GM21367 (cell line): ENCODE results near the gene MON1B.
"Not testable (repeated sequence)": the region's sequence is repeated elsewhere in the genome, so short reads cannot be mapped to it uniquely, and the experiment has no call there.

Source experiments
- ATAC-seq: cut with Tn5 transposase; IDR thresholded peaks from one replicate; pipeline ENCODE4 v1.9.1; 2021; ENCODE audit not compliant: unreplicated experiment

The MON1B gene

DNA sequence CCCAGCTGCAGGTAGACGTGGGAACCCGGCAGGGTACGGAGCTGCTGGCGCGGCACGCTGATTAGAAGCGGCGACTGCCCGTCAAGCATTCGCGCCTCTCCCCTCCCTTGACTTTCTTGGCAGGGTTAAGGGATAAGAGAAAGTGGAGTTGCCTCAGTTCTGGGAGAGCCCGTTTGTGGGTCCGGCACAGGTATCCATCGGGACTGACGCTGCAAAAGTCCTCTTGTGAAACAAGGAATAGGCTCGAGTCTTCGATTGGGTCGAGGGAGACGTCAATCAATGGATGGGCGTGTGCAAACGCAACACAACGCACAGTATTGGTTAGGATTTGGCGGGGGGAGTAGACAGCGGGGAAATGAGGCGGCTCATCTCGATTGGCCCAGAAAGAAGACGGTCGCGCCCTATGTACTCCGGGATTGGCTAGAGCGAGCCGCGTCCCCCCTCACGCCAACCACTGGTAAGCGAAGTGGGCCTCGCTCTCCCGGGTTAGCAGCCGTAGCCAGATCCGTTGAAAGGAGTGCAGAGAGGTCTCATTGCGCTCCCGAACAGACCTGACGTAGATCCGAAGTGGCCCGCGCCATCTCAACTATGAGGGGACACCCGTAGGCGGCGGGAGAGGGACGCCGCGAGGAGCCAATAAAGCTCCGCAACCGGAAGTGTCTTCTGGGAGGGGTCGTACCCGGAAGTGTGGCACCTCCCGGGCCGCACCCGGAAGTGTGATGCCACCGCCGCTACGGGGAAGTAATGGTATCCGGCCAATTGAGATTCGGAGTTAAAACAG is at the start of gene MON1B:
Gene MON1B, plus strand, starts transcription at position 713 of the 781 bp plus-strand sequence. CDS start 296 bp downstream, outside the sequence.
- ATAC-seq = peak; percentile 96

- no peak for ATAC-seq
These were observed 47.6 kb upstream of the MON1B start for GRCh38 chr16:77143364-77143763.

DNA sequence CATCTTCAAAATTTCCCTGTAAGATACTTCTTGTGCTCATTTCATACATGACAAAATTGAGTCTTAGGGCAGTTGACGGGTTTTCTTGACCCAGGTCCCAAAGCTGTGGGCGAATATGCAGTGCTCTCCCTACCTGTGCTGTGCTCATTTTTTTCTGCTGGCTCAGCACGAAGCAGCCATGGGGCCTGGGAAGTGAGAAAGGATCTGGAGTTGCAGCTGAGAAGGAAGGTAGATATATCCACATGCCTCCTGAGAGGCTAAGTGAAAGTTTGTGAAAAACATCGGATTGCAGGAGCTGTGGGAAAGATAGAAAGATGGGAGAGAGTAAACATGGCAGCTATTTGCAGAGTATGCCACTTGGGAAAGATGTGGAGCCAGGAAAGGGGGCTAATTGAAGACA is 42.9 kb upstream of the MON1B start:
- ATAC-seq = no peak

- ATAC-seq = no peak
These were observed 33.5 kb upstream of the MON1B start for GRCh38 chr16:77157346-77158058.

DNA sequence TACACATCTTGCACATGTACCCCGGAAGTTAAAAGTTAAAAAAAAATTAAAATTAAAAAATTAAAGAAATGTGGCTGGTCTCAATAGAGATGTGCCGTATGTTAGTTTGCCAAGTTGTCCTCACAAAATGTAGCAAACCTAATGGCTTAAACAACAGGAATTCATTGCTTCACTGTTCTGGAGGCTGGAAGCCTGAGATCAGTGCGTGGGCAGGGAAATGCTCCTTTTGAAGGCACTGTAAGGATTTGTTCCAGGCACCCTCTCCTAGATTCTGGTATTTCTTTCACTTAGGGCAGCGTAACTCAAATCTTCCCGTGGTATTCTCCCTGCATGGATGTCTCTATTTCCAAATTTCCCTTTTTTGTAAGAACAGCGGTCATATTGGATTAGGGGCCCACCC is 32.7 kb upstream of the MON1B start:
- ATAC-seq = no peak

- ATAC-seq = no peak
These were observed 26.0 kb upstream of the MON1B start for GRCh38 chr16:77165006-77165405.

DNA sequence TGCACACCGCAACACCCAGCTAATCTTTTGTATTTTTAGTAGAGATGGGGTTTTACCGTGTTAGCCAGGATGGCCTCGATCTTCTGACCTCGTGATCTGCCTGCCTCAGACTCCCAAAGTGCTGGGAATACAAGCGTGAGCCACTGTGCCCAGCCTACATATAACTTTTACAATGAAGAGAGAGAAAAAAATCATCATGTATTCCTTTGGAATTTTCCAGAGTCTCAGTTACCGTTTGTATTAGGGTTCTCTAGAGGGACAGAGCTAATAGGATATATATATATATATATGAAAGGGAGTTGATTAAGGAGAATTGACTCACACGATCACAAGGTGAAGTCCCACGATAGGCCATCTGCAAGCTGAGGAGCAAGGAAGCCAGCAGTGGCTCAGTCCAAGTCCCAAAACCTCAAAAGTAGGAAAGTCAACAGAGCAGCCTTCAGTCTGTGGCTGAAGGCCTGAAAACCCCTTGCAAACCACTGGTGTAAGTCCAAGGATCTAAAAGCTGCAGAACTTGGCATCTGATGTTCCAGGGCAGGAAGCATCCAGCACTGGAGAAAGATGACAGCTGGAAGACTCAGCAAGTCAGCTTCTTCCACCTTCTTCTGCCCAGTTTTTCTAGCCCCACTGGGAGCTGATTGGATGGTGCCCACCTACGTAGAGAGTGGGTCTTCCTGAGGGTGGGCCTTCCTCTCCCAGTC is 25.3 kb upstream of the MON1B start:
- not testable (repeated sequence) for ATAC-seq

DNA sequence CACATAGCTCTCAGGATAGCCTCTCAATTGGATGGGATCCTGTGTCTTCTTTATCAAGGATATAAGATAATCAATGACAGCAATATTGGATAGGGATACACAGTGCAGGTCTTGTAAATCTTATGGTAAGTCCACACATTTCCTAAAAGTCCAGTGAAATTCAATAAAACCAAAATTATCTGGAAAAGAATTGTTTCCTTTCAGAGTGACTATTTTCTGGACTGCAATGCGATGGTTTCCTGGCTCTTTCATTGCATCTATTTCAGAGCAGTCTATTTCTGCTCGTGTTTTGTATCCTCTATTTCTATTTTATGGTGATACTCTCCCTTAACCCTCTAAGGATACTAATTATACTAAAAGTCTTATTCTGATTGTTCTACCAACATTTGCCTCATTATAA is 24.3 kb upstream of the MON1B start:
- ATAC-seq = no peak

DNA sequence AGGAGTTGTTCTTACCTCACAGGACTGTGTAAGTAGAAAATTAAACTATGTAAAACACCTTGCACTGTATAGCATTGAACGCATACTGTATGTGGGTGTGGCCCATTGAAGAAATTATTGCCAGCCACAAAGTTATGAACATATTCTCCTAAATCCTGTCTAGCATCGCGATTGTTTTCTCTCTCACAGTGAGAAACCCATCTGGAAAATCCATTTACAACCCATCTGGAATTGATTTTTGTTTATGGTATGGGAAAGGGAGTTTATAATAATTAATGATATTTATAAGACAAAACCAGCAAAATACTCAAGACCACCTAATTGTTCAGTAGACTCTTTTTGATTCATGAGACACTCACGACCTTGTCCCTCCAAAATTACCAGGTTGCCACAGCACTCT is 22.1 kb upstream of the MON1B start:
- ATAC-seq = no peak

GRCh38 chr16:77169650-77170236 is 21.2 kb upstream of the MON1B start:
- ATAC-seq = peak; percentile 67

DNA sequence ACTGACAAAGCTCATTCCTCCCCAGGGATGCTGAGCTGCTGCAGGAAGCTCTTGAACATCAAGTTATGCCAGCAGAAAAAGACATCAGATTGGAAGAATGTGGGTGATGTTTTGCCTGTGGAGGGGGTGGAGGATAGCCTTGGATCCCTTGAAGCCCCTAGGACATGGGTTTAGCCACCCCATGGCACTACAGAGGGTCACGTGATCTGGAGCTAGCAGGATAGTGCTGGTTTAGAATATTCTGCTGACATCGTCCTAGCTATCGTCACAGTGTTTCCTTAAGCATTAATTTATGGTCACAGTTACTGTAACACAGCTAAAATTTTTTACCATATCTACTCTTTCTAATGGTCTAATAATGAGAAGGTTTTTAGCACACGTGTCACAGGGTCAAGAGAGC is 20.2 kb upstream of the MON1B start:
- no peak for ATAC-seq

DNA sequence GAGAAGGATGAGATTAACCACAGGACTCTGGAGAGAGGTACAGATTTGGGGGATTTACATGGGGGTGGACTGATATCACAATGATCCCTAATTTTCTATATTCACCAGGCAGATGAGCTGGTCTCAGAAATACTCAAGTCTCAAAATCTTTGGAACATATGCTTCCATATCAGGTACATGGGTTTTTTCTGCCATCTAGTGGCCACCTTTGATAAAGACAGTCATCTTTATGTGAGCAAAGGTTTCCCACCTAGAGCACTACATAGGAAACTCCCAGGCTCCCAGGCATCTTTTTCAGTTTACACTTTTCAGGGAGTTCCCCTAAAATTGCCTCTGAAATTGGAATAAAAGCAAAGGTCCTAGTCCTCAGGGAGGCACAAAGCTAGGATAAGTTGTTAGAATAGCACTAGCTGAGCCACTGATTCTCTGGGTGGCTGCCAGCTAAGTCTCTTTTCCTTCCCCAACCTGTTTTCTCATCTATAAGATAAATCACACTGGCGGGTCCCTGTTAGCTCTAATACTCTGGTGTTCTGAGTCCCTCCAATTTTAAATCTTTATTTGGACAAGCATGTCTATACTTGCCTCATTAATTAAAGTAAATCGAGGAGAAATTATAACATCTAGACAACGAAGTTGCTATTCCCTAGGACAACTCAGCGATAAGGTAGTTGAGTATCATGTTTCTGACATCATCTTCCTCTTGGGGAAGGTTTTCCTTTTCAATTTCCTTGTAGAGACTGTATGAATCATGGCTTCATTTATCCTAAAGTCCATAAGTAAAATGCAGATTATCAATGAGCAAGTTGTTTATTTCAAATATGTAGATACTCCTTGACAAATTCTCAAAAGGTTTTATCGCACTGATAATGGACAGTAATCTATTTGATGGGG is 19.0 kb upstream of the MON1B start:
- peak; percentile 76 for ATAC-seq

GRCh38 chr16:77172951-77173350 is 18.0 kb upstream of the MON1B start:
- ATAC-seq = no peak

GRCh38 chr16:77183137-77183536 is 7.9 kb upstream of the MON1B start:
- no peak for ATAC-seq

DNA sequence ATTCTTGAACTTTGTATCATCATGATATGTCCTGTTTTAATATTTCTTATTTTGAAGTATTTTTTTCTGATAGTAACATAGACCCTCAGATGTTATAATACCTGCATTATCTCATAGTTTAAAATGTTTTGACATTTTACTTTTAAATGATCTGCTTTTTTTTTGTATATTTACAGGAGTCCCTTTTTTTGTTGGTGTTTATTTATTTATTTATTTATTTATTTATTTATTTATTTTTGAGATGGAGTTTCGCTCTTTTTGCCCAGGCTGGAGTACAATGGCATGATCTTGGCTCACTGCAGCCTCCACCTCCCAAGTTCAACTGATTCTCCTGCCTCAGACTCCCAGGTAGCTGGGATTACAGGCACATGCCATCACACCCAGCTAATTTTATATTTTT is 4.7 kb upstream of the MON1B start:
- not testable (repeated sequence) for ATAC-seq

DNA sequence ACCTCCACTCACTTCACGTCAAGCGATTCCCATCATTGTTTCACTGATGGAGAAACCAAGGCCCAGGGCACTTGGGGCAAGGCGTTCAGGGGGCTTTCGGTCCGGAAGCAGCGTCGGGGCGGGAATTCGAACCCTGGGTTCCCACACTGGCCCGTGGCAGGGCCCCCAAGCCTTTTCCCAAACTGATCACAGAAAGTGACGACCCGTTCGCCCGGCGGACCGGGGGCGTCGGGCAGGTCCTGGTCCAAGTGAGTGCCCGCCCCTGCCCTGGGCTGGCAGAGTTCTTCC is 856 bp upstream of the MON1B start:
- peak; percentile 2 for ATAC-seq

DNA sequence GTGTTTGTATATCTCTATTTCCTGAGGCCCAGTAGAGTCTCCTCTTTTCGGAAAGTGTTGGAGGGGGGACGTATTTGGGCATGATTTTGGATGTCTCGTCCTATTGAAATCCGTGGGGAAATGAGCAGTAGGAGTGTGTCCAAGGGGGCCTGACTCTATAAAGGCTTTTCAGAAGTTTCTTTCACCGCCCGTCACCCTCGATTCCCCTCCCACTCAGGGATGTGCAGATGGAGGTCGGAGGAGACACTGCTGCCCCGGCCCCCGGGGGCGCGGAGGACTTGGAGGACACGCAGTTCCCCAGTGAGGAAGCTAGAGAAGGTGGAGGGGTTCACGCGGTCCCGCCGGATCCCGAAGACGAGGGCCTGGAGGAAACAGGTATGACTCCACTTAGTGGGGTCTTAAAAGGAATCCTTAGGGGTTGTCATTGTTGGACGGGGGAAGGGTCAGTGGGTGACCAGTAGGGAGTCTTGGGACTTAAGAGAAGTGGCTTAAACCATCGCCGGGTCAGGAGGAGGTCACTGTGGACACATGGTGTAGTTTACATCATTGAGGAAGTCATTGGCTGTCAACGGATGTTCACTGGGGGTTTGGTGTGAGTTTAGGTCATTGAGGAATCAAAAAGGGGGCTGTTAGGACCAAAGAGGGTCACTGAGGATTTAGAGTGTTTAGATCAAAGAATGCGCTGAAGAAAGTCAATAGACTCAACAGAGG is 424 bp downstream of the MON1B start:
- ATAC-seq = no peak

- no peak for ATAC-seq
These were observed 2.4 kb downstream of the MON1B start for GRCh38 chr16:77193377-77193776.

DNA sequence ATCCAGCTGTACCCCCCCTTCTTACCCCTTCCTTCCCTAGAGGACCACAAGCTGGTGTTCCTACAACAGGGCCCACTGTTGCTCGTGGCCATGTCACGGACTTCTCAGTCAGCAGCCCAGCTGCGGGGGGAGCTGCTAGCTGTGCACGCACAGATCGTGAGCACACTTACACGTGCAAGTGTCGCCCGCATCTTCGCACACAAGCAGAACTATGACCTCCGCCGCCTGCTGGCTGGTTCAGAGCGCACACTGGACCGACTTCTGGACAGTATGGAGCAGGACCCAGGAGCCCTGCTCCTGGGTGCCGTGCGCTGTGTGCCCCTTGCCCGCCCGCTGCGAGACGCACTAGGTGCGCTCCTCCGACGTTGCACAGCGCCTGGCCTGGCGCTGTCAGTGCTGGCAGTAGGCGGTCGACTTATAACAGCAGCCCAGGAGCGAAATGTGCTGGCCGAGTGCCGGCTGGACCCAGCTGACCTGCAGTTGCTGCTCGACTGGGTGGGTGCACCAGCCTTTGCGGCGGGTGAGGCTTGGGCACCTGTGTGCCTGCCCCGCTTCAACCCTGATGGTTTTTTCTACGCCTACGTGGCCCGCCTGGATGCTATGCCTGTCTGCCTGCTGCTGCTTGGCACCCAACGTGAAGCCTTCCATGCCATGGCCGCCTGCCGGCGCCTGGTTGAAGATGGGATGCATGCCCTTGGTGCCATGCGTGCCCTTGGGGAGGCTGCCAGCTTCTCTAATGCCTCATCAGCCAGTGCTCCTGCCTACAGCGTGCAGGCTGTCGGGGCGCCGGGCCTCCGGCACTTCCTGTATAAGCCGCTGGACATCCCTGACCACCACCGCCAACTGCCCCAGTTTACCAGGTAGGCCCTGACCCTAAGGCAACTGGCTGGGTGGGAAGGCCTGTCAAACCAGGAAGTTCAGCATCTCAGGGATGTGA is 3.6 kb downstream of the MON1B start:
- no peak for ATAC-seq
